HepG2 (cell line): Measurements from ENCODE around the gene BCL2.

Source experiments
- BCLAF1 ChIP-seq: fragments of 450-650 bp; IDR thresholded peaks from 2 replicates; pipeline ENCODE4 v1.6.1; 2017; ENCODE audit warnings: mild to moderate bottlenecking
- KLF9 ChIP-seq: IDR thresholded peaks from 2 replicates; pipeline ENCODE4 v1.6.1; 2016; ENCODE audit warnings: low read depth
- POLR2A ChIP-seq, 2 experiments: IDR thresholded peaks; 2 replicates each; pipeline ENCODE4 v1.6.1; 2011; ENCODE audit warnings: low read depth in 2 of 2, low read length in 2 of 2, mild to moderate bottlenecking in 1 of 2, moderate library complexity in 1 of 2; ENCODE audit not compliant: insufficient read depth in 1 of 2
- REPIN1 ChIP-seq: sonication (generic); formaldehyde crosslinking; IDR thresholded peaks from 2 replicates; pipeline ENCODE4 v1.8.0; 2022; ENCODE audit warnings: missing genetic modification reagents, low read depth, mild to moderate bottlenecking, borderline replicate concordance

- TF ChIP-seq REPIN1 (peak; percentile 97), POLR2A (IDR thresholded peaks at IDR 0.05; ENCODE audit: insufficient read depth in 1 of 2, low read depth in 2 of 2, low read length in 2 of 2) (peak; percentile 92 to 97), BCLAF1 (no peak), KLF9 (CRISPR knock-in tag) (peak; percentile 83; the same call in 1 of the 2 replicates)
These were observed 47.7 kb upstream of the BCL2 start, which contains the start of gene KDSR for GRCh38 chr18:63367053-63367953.
